ENCODE data around the gene ARHGEF2.

The ARHGEF2 gene

DNA sequence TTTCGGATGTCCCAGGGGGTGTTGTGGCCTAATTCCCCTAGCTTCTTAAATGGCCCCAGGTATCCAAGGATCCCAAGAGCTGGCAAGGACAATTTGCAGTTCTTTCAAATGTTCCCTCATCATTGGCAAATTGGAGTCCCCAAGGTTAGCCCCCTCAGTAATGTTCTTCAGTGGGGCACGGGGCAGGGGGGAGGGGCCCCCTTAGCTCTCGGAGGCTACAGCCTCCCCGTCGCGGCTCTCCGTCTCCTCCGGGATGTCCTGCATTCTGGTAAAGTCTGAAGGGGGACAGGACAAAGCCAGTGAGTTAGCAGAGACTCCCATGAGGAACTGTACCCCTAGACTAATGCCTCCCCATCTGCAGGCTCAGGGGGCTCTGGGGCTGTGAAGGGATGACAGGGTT lies 30.6 kb downstream of the ARHGEF2 start:
- TF ChIP-seq GATA3 (IDR thresholded peaks at IDR 0.05; ENCODE audit: low read depth, low read length) (no peak), GATA2 (IDR thresholded peaks at IDR 0.05; ENCODE audit: low read depth, low read length) (no peak)

DNA sequence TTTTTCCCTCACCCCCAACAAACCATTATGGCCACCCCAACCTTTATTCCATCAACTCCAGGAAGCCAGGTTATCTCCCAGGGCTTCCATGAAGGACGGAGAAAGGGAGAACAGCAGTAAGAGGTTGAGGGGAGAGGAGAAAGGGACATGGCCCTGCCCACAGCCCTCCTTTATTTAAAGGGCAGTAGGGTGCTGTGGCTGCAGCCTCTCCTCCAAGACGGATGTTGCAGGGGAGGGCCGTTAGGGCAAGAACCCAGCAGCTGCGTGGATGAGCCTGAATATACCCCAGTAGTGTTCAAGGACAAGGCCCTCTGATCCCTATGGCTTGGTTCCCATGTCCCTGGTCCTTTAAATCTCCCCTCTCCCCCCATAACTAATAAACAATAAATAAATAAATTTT lies 31.1 kb downstream of the ARHGEF2 start:
- no peak for TF ChIP-seq GATA2 (IDR thresholded peaks at IDR 0.05; ENCODE audit: low read depth, low read length)
- no peak for TF ChIP-seq GATA3 (IDR thresholded peaks at IDR 0.05; ENCODE audit: low read depth, low read length)

DNA sequence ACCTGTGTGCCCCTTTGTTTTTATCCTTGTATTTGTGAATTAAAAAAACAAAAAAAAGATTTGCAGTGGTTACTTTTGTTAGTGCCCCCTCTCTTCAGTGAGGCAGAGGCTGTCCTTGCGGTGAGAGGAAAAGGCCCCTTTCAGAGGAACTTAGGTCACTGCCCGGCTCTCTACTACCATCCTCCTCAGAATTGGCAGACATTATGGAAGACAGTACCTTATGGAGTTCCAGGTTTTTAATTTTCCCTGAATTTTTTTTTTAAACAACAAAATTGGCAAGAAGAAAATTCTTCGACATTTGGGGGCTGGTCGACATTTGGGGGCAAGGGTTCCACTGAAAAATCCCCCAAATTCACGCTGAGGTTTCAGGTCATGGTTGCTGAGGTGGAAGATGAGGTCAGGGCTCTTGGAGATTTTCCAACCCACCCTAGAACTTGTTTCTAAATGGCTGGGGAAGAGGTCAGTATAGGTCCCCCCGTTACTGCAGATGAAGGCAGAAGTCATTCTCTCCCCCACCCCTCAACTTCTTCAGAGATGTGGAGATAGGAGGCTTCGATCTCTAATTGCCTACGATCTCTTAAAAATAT lies 31.6 kb downstream of the ARHGEF2 start:
- TF ChIP-seq GATA3 (IDR thresholded peaks at IDR 0.05; ENCODE audit: low read depth, low read length) (no peak), GATA2 (IDR thresholded peaks at IDR 0.05; ENCODE audit: low read depth, low read length) (no peak)

DNA sequence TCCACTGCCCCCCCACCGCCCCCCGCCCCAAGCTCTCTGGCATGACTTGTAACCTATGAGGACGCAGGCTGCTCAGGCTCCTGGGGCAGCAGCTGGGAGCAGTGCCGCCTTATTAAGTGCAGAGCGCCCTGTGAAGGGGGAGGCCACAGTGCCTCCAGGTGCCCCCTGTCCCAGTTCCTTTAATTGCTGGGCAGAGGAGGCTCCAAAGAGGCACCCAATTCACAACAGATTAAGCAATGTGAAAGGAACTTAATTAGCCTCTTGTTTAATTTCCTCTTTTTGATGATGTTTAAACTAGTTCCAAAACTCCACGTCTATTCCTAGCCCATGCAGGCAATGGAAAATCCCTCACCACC lies 33.9 kb downstream of the ARHGEF2 start:
- TF ChIP-seq GATA2 (IDR thresholded peaks at IDR 0.05; ENCODE audit: low read depth, low read length): no peak
- TF ChIP-seq GATA3 (IDR thresholded peaks at IDR 0.05; ENCODE audit: low read depth, low read length): no peak

DNA sequence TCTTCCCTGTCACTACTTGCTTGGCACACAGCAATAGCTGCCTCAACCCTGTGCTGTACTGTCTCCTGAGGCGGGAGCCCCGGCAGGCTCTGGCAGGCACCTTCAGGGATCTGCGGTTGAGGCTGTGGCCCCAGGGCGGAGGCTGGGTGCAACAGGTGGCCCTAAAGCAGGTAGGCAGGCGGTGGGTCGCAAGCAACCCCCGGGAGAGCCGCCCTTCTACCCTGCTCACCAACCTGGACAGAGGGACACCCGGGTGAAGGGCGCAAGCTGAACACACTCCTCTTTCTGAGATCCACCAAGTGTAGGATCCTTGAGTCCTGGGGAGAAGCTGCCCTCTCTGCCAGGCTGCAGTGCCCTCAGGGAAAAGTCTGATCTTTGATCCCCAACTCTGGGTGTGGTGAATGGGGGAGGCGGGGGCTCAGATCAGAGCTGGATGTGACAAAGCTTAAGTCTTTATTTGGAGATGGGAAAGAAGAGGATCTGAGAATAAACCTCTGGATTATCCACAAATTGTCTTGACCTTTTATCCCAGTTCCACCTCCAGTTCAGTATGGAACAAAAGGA lies 35.7 kb downstream of the ARHGEF2 start:
- no peak for TF ChIP-seq GATA3 (IDR thresholded peaks at IDR 0.05; ENCODE audit: low read depth, low read length)
- TF ChIP-seq GATA2 (IDR thresholded peaks at IDR 0.05; ENCODE audit: low read depth, low read length): no peak

DNA sequence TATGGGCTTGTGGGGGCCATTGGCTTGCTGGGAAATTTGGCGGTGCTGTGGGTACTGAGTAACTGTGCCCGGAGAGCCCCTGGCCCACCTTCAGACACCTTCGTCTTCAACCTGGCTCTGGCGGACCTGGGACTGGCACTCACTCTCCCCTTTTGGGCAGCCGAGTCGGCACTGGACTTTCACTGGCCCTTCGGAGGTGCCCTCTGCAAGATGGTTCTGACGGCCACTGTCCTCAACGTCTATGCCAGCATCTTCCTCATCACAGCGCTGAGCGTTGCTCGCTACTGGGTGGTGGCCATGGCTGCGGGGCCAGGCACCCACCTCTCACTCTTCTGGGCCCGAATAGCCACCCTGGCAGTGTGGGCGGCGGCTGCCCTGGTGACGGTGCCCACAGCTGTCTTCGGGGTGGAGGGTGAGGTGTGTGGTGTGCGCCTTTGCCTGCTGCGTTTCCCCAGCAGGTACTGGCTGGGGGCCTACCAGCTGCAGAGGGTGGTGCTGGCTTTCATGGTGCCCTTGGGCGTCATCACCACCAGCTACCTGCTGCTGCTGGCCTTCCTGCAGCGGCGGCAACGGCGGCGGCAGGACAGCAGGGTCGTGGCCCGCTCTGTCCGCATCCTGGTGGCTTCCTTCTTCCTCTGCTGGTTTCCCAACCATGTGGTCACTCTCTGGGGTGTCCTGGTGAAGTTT lies 36.4 kb downstream of the ARHGEF2 start:
- TF ChIP-seq GATA2 (IDR thresholded peaks at IDR 0.05; ENCODE audit: low read depth, low read length) (no peak), GATA3 (IDR thresholded peaks at IDR 0.05; ENCODE audit: low read depth, low read length) (no peak)

DNA sequence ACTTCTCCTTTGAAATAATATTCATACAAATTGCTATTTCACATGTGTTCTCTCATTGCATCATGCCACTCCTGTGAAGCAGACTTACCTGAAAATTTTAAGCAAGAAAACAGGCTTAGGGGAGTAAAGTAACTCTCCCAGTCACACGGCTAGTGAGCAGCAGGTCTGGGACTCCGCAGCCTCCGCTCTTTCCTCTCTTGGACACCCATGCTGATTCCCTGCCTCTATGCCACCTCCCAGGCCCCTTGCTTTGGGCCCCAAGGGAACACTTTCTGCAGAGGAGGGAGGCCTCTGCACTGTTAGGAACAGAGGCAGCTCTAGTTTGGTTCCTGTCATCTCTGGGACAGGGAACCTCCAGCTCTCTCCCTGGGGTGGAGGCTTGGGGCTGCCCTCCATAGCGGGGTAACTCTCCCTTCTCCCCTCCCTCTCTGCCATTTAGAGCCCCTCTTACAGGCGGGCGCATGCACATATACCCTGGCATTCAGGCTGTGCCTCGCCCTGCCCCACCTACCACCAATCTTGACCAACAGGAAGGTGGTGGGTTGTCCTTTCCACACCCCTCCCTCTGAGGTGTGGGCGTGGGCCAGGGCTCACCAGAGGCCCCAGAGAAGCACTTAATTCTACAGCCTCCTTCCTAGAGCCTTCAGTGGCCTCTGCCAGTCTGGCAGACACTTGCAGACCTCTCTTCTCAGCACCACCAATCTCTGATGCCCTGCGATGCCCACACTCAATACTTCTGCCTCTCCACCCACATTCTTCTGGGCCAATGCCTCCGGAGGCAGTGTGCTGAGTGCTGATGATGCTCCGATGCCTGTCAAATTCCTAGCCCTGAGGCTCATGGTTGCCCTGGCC lies 37.1 kb downstream of the ARHGEF2 start, which contains the start of gene RXFP4:
RXFP4 (plus strand) TSS at position 646 of the 852 bp plus-strand sequence; CDS start at position 718, 72 bp downstream.
- no peak for TF ChIP-seq GATA3 (IDR thresholded peaks at IDR 0.05; ENCODE audit: low read depth, low read length)

DNA sequence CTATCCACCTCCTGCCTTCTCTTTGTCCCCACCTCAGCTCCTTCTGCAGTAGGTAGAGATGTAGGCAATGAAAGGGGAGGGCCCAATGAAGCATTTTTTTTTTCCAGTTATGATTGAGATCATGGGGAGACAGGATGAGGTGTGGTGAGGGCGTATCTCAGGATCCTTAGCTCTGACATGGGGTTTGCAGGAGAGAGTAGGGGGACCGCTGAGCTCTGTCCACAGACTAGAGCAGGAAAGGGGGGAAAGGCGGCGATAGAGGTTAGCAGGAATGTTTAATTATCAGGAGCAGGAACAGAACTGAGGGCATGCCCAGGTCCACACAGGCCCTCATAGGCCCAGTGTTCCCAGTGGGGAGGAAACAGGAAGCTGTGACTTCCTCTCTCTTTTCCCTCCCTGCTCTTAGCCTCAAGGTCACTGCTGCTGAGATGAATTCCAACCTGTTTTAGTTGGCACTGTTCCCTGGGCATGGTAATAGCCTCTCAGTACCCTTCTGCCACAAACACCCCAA lies 37.8 kb downstream of the ARHGEF2 start:
- no peak for TF ChIP-seq GATA3 (IDR thresholded peaks at IDR 0.05; ENCODE audit: low read depth, low read length)
- no peak for TF ChIP-seq GATA2 (IDR thresholded peaks at IDR 0.05; ENCODE audit: low read depth, low read length)

DNA sequence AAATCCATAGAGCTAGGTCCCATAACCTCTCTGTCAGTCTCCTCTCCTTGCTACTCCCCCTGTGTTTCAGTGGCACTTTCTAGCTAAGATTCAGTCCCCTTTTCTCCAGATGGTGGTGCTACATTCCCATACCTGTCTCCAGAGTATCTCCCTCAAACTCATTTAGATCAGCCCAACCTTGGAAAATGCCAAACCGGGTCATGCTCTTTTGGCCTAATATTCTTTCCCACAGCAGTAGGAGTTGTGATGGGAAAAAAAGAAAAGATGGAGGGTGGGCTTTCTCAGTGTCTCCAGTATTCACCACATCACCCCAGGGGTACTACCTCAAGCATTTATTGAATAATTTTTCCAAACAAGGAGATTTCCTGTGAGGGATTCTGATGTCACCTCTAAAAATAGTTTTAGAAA lies 40.1 kb downstream of the ARHGEF2 start:
- TF ChIP-seq GATA3 (IDR thresholded peaks at IDR 0.05; ENCODE audit: low read depth, low read length) (no peak), GATA2 (IDR thresholded peaks at IDR 0.05; ENCODE audit: low read depth, low read length) (no peak)

DNA sequence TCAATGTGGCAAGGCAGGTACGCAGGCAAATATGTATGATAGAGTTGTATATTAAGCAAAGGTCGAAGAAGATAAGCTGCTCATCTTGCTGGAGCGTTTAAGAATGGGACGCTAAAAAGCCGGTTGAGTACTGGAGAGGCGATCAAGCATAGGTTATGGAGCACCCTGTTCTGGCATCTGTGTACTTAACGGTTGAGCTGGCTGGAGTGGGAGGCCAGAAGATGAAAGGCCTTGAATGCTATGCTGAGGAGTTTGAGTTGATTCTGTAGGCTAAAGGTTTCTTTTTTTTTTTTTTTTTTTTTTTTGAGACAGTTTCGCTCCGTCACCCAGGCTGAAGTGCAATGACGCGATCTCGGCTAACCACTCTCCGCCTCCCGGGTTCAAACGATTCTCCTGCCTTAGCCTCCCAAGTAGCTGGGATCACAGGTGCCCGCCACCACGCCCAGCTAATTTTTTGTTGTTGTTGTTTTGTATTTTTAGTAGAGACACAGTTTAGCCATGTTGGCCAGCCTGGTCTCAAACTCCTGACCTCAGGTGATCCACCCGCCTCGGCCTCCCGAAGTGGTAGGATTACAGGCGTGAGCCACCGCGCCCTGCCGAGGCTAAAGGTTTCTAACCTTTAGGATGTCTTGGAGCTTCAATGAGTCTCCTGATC lies 43.3 kb downstream of the ARHGEF2 start:
- TF ChIP-seq GATA3 (IDR thresholded peaks at IDR 0.05; ENCODE audit: low read depth, low read length) (no peak), GATA2 (IDR thresholded peaks at IDR 0.05; ENCODE audit: low read depth, low read length) (no peak)

DNA sequence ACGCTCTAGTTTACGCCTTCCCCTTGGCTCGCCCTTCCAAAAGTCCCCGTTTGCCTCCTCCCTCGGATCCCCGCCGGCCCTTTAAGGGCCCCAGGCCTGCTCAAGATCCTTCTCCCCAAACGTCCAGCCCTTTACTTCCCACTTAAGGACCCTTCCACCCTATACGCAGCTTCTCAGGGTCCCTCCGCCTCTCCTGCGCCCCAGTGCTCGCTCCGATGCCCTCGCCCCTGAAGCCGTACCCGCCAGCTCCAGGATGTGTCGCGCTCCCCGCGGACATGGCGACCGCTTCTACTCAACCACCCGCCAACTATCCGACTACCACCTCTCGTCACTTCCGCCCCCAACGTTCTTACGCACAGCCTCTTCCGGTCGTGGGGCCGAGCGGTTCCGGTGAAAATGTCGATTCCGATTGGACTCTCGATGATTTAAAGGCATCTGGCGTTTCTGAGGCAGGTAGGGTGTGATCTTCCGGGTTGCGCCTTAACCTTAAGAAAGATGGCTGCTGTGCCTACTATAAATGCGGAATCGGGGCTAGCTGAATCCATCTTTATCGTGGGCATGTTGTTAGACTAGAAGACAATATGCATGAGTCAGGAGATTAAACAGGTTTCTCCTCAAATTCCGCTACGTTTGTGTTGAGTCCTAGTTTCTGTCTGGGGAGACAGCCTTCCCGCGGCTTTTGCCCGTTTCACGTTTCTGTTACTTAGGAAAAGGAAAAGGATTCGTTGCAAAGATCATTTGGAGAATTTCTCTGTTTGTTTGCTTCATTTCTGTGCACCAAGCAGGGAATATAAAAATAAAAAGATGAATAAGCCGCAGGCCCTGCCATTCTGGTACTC lies 44.0 kb downstream of the ARHGEF2 start, which contains the start of gene KHDC4:
KHDC4 (minus strand) TSS at position 317 of the 839 bp plus-strand sequence; CDS start at position 277, 40 bp downstream.
- TF ChIP-seq GATA2 (IDR thresholded peaks at IDR 0.05; ENCODE audit: low read depth, low read length) (no peak), GATA3 (IDR thresholded peaks at IDR 0.05; ENCODE audit: low read depth, low read length) (no peak)

DNA sequence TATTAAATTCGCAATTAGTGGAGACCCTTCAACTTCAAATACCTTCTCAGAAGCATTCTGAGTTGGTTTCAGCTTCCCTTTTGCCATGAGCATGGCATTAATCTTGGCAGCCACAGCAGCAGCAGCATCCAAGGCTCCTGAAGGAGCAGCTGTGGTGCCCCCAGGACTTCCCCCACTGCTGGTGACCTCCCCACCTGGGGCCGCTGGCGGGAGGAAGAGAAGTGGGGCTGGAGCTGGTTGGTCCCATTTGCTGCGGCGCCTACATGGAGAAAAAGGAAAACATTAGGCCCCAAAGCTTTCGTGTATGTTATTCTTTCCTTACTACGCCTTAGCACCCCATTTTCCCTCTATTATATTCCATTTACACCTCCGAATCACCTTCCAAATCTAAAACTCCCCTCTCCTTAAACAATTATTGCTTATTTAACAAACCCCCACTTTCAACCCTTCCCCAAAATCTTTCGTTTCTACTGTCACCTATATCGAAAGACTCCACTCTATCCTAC lies 44.7 kb downstream of the ARHGEF2 start:
- no peak for TF ChIP-seq GATA3 (IDR thresholded peaks at IDR 0.05; ENCODE audit: low read depth, low read length)
- no peak for TF ChIP-seq GATA2 (IDR thresholded peaks at IDR 0.05; ENCODE audit: low read depth, low read length)

DNA sequence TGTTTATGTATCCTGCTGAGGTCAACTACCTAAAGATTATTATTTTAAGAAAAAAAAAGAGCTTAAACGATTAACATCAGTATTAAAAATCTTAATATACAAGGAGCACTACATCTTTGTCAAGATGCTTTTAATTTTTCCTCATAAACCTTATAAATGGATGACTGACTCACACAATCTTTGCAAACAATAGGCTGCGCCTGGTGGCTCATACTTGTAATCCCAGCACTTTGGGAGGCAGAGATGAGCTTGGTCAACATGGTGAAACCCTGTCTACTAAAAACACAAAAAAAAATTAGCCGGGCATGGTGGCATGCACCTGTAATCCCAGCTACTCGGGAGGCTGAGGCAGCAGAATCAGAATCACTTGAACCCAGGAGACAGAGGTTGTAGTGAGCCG lies 45.9 kb downstream of the ARHGEF2 start:
- TF ChIP-seq GATA3 (IDR thresholded peaks at IDR 0.05; ENCODE audit: low read depth, low read length) (no peak), GATA2 (IDR thresholded peaks at IDR 0.05; ENCODE audit: low read depth, low read length) (no peak)

Measured in SH-SY5Y (cell line).